MG63 (cell line): Measurements from ENCODE around the gene ATF7IP2. TPM values are rescaled to one million over a fixed set of nuclear protein-coding genes. Genes with fewer than 3 reads are reported as not detected.
"Not testable (repeated sequence)": the region's sequence is repeated elsewhere in the genome, so short reads cannot be mapped to it uniquely, and the experiment has no call there.

Source experiments
- DNase-seq: peaks from one replicate; pipeline ENCODE4 v3.0.0-alpha.2; 2020
- H3K27me3 ChIP-seq: fragments of 250-450 bp; sonication (Bioruptor Pico); 2 replicates; pipeline ENCODE4 v1.5.1; 2020; ENCODE audit warnings: mild to moderate bottlenecking, moderate library complexity
- H3K36me3 ChIP-seq: fragments of 250-450 bp; sonication (Bioruptor Pico); 2 replicates; pipeline ENCODE4 v1.5.1; 2020; ENCODE audit warnings: mild to moderate bottlenecking, moderate library complexity
- H3K4me3 ChIP-seq: fragments of 250-450 bp; sonication (Bioruptor Pico); 2 replicates; pipeline ENCODE4 v1.5.1; 2020; ENCODE audit warnings: mild to moderate bottlenecking, moderate library complexity
- H3K9me3 ChIP-seq: fragments of 250-450 bp; sonication (Bioruptor Pico); 2 replicates; pipeline ENCODE4 v1.5.1; 2020; ENCODE audit warnings: mild to moderate bottlenecking, moderate library complexity
- total RNA-seq: library from RNA; depleted of rRNA; stranded (reverse); fragments of >200 nt; shearing (Covaris generic); gene quantifications from 2 replicates; pipeline ENCODE4 v1.2.3, GENCODE V29; 2014; ENCODE audit warnings: low replicate concordance

The ATF7IP2 gene
- total RNA-seq, 1 experiment from 2014 or later: 8.6 TPM

- no peak for DNase-seq
- Histone ChIP-seq H3K36me3 (peaks cover 12% of the 10 kb centered on the region), H3K4me3 (no peak overlapping the region), H3K9me3 (peaks cover 61% of the 10 kb centered on the region), H3K27me3 (no peaks in the 10 kb centered on the region)
These were observed 24.6 kb downstream of the ATF7IP2 start for GRCh38 chr16:10410469-10410868.

- Histone ChIP-seq H3K4me3 (no peak overlapping the region), H3K27me3 (no peaks in the 10 kb centered on the region), H3K9me3 (peaks cover 70% of the 10 kb centered on the region), H3K36me3 (peaks cover 23% of the 10 kb centered on the region)
- DNase-seq: no peak
These were observed 27.2 kb downstream of the ATF7IP2 start for GRCh38 chr16:10412935-10413601.

GRCh38 chr16:10418204-10418603, 32.3 kb downstream of the ATF7IP2 start:
- Histone ChIP-seq H3K36me3 (peaks cover 21% of the 10 kb centered on the region), H3K9me3 (peaks cover 39% of the 10 kb centered on the region)
- not testable (repeated sequence) for H3K4me3 ChIP-seq, DNase-seq, H3K27me3 ChIP-seq

GRCh38 chr16:10419701-10420100, 33.8 kb downstream of the ATF7IP2 start:
- DNase-seq: no peak
- Histone ChIP-seq H3K9me3 (peaks cover 30% of the 10 kb centered on the region), H3K27me3 (no peaks in the 10 kb centered on the region), H3K36me3 (peaks cover 21% of the 10 kb centered on the region), H3K4me3 (no peak overlapping the region)

GRCh38 chr16:10421596-10421995, 35.7 kb downstream of the ATF7IP2 start:
- H3K36me3 ChIP-seq: peaks cover 14% of the 10 kb centered on the region
- H3K27me3 ChIP-seq: no peaks in the 10 kb centered on the region
- H3K4me3 ChIP-seq: no peak overlapping the region
- no peak for DNase-seq
- peaks cover 19% of the 10 kb centered on the region for H3K9me3 ChIP-seq

- H3K27me3 ChIP-seq: no peaks in the 10 kb centered on the region
- H3K4me3 ChIP-seq: no peak overlapping the region
- H3K36me3 ChIP-seq: peaks cover 7% of the 10 kb centered on the region
- no peaks in the 10 kb centered on the region for H3K9me3 ChIP-seq
- no peak for DNase-seq
These were observed 42.7 kb downstream of the ATF7IP2 start for GRCh38 chr16:10428433-10429168.

GRCh38 chr16:10429299-10429969, 43.6 kb downstream of the ATF7IP2 start:
- not testable (repeated sequence) for H3K27me3 ChIP-seq, H3K9me3 ChIP-seq, H3K4me3 ChIP-seq, DNase-seq
- H3K36me3 ChIP-seq: peaks cover 15% of the 10 kb centered on the region

- H3K4me3 ChIP-seq: no peak overlapping the region
- H3K27me3 ChIP-seq: no peaks in the 10 kb centered on the region
- no peak for DNase-seq
- peaks cover 5% of the 10 kb centered on the region; the same call in 1 of the 2 replicates for H3K9me3 ChIP-seq
- H3K36me3 ChIP-seq: peaks cover 45% of the 10 kb centered on the region
These were observed 55.9 kb downstream of the ATF7IP2 start for GRCh38 chr16:10441726-10442125.

GRCh38 chr16:10447289-10447688, 61.4 kb downstream of the ATF7IP2 start:
- peaks cover 56% of the 10 kb centered on the region for H3K36me3 ChIP-seq
- no peaks in the 10 kb centered on the region for H3K27me3 ChIP-seq
- DNase-seq: no peak
- H3K4me3 ChIP-seq: no peak overlapping the region
- peaks cover 9% of the 10 kb centered on the region for H3K9me3 ChIP-seq

GRCh38 chr16:10452208-10453158, 66.6 kb downstream of the ATF7IP2 start:
- H3K27me3 ChIP-seq, H3K4me3 ChIP-seq, H3K9me3 ChIP-seq, DNase-seq: not testable (repeated sequence)
- peaks cover 23% of the 10 kb centered on the region for H3K36me3 ChIP-seq

- H3K27me3 ChIP-seq: no peaks in the 10 kb centered on the region
- H3K4me3 ChIP-seq: no peak overlapping the region
- peaks cover 3% of the 10 kb centered on the region for H3K9me3 ChIP-seq
- peaks cover 19% of the 10 kb centered on the region for H3K36me3 ChIP-seq
- DNase-seq: no peak
These were observed 67.3 kb downstream of the ATF7IP2 start for GRCh38 chr16:10453159-10453510.

GRCh38 chr16:10465821-10466220, 80.0 kb downstream of the ATF7IP2 start:
- no peak overlapping the region for H3K4me3 ChIP-seq
- no peaks in the 10 kb centered on the region for H3K9me3 ChIP-seq
- H3K36me3 ChIP-seq: no peaks in the 10 kb centered on the region
- no peaks in the 10 kb centered on the region for H3K27me3 ChIP-seq
- DNase-seq: no peak

GRCh38 chr16:10466313-10466712, 80.5 kb downstream of the ATF7IP2 start:
- no peaks in the 10 kb centered on the region for H3K9me3 ChIP-seq

GRCh38 chr16:10466861-10467260, 81.0 kb downstream of the ATF7IP2 start:
- no peaks in the 10 kb centered on the region for H3K9me3 ChIP-seq
- no peaks in the 10 kb centered on the region for H3K36me3 ChIP-seq
- H3K4me3 ChIP-seq: no peak overlapping the region
- H3K27me3 ChIP-seq: no peaks in the 10 kb centered on the region
- DNase-seq: no peak

More at GRCh38 chr16:10466313-10466712, 80.5 kb downstream of the ATF7IP2 start:
- no peaks in the 10 kb centered on the region for H3K36me3 ChIP-seq
- H3K4me3 ChIP-seq: no peak overlapping the region
- no peak for DNase-seq
- H3K27me3 ChIP-seq: no peaks in the 10 kb centered on the region

- H3K36me3 ChIP-seq: peaks cover 21% of the 10 kb centered on the region
- H3K4me3 ChIP-seq, H3K27me3 ChIP-seq, DNase-seq, H3K9me3 ChIP-seq: not testable (repeated sequence)
These were observed 90.8 kb downstream of the ATF7IP2 start for GRCh38 chr16:10476636-10477035.

- Histone ChIP-seq H3K36me3 (peaks cover 11% of the 10 kb centered on the region), H3K9me3 (0 out of 2 replicates have a peak, but pooled peaks cover 3% of the 10 kb centered on the region), H3K27me3 (no peaks in the 10 kb centered on the region), H3K4me3 (no peak overlapping the region)
- no peak for DNase-seq
These were observed 94.3 kb downstream of the ATF7IP2 start for GRCh38 chr16:10480151-10480550.
